GM19455 (cell line): ENCODE measurements around the gene PAN3.
"Not testable (repeated sequence)": the region's sequence is repeated elsewhere in the genome, so short reads cannot be mapped to it uniquely, and the experiment has no call there.

ENCODE experiments used
- ATAC-seq: cut with Tn5 transposase; IDR thresholded peaks from one replicate; pipeline ENCODE4 v1.9.1; 2021; ENCODE audit not compliant: unreplicated experiment

The PAN3 gene

GRCh38 chr13:28138012-28138755 is at the start of gene PAN3:
PAN3 (plus strand) TSS chr13:28138545; CDS start chr13:28138658, 113 bp downstream.
- peak; percentile 55 for ATAC-seq

- no peak for ATAC-seq
Observed at GRCh38 chr13:28089065-28089464, 49.3 kb upstream of the PAN3 start.

GRCh38 chr13:28092431-28092830 is 45.9 kb upstream of the PAN3 start:
- ATAC-seq: no peak

- ATAC-seq: no peak
Observed at GRCh38 chr13:28093881-28094280, 44.5 kb upstream of the PAN3 start.

- no peak for ATAC-seq
Observed at GRCh38 chr13:28094306-28094705, 44.0 kb upstream of the PAN3 start.

- ATAC-seq: no peak
Observed at GRCh38 chr13:28097503-28097902, 40.8 kb upstream of the PAN3 start.

- no peak for ATAC-seq
Observed at GRCh38 chr13:28099396-28100149, 38.8 kb upstream of the PAN3 start.

GRCh38 chr13:28100150-28101121 is 37.9 kb upstream of the PAN3 start, which contains the start of gene FLT3:
FLT3 (minus strand) TSS chr13:28100576; CDS start chr13:28100510, 66 bp downstream.
- peak; percentile 68 for ATAC-seq

- not testable (repeated sequence) for ATAC-seq
Observed at GRCh38 chr13:28101886-28102285, 36.5 kb upstream of the PAN3 start.

GRCh38 chr13:28106976-28107375 is 31.4 kb upstream of the PAN3 start:
- no peak for ATAC-seq

GRCh38 chr13:28110414-28110813 is 27.9 kb upstream of the PAN3 start:
- no peak for ATAC-seq

GRCh38 chr13:28116736-28117135 is 21.6 kb upstream of the PAN3 start:
- no peak for ATAC-seq

GRCh38 chr13:28117689-28118377 is 20.5 kb upstream of the PAN3 start:
- ATAC-seq: no peak

GRCh38 chr13:28120317-28120716 is 18.0 kb upstream of the PAN3 start:
- ATAC-seq: no peak

GRCh38 chr13:28121224-28121623 is 17.1 kb upstream of the PAN3 start:
- no peak for ATAC-seq

- no peak for ATAC-seq
Observed at GRCh38 chr13:28128030-28128429, 10.3 kb upstream of the PAN3 start.

GRCh38 chr13:28128926-28129325 is 9.4 kb upstream of the PAN3 start:
- ATAC-seq: no peak

- no peak for ATAC-seq
Observed at GRCh38 chr13:28129911-28130693, 8.2 kb upstream of the PAN3 start.

GRCh38 chr13:28131646-28132045 is 6.7 kb upstream of the PAN3 start:
- ATAC-seq: no peak

GRCh38 chr13:28136916-28137315 is 1.4 kb upstream of the PAN3 start:
- no peak for ATAC-seq
